ENCODE results near the gene NFAM1.

GRCh38 chr22:42384506-42384905 lies 47.7 kb downstream of the NFAM1 start:
- TF ChIP-seq POLR2AphosphoS5 (IDR thresholded peaks at IDR 0.05; ENCODE audit: borderline replicate concordance, low read depth, low read length) (no peak), EZH2 (IDR thresholded peaks at IDR 0.05) (no peak)
